HEK293T (cell line): ENCODE measurements around the gene SHROOM1.

ENCODE experiments used
- CTCF ChIA-PET: fragments of 350-600 bp; formaldehyde crosslinking; extraction: SDS; loops from one replicate; lab custom pipeline; 2021; ENCODE audit warnings: antibody characterized with exemption, inconsistent platforms; lab: Yijun Ruan, JAX
- POLR2A ChIA-PET: fragments of 350-600 bp; formaldehyde crosslinking; extraction: SDS; loops from one replicate; lab custom pipeline; 2020; ENCODE audit warnings: antibody characterized with exemption, inconsistent platforms; lab: Yijun Ruan, JAX
- DNase-seq: peaks from one replicate; pipeline ENCODE4 v3.0.0; 2012; ENCODE audit warnings: mixed read lengths; ENCODE audit errors: extremely low spot score
- ARNT ChIP-seq: fragments of 450-650 bp; IDR thresholded peaks from 2 replicates; pipeline ENCODE4 v1.6.1; 2017; ENCODE audit warnings: mild to moderate bottlenecking
- BHLHE40 ChIP-seq: fragments of 450-650 bp; IDR thresholded peaks from 2 replicates; pipeline ENCODE4 v1.6.1; 2016; ENCODE audit warnings: mild to moderate bottlenecking, moderate library complexity, borderline replicate concordance
- CTBP1 ChIP-seq: fragments of 450-650 bp; IDR thresholded peaks from 2 replicates; pipeline ENCODE4 v1.6.1; 2016; ENCODE audit warnings: borderline replicate concordance
- ELF4 ChIP-seq: fragments of 450-650 bp; IDR thresholded peaks from 2 replicates; pipeline ENCODE4 v1.6.1; 2017; ENCODE audit warnings: antibody characterized with exemption
- FOXA1 ChIP-seq: fragments of 450-650 bp; IDR thresholded peaks from 2 replicates; pipeline ENCODE4 v1.6.1; 2016; ENCODE audit warnings: mild to moderate bottlenecking
- FOXK2 ChIP-seq: fragments of 450-650 bp; IDR thresholded peaks from 2 replicates; pipeline ENCODE4 v1.6.1; 2016; ENCODE audit warnings: mild to moderate bottlenecking
- FOXM1 ChIP-seq: fragments of 450-650 bp; IDR thresholded peaks from 2 replicates; pipeline ENCODE4 v1.6.1; 2017; ENCODE audit warnings: mild to moderate bottlenecking, borderline replicate concordance
- HDGF ChIP-seq: fragments of 450-650 bp; IDR thresholded peaks from 2 replicates; pipeline ENCODE4 v1.6.1; 2017; ENCODE audit warnings: antibody characterized with exemption, borderline replicate concordance
- L3MBTL2 ChIP-seq: fragments of 450-650 bp; conservative IDR thresholded peaks from 2 replicates; pipeline ENCODE4 v1.6.1; 2016; ENCODE audit warnings: mild to moderate bottlenecking
- LEF1 ChIP-seq: fragments of 450-650 bp; IDR thresholded peaks from 2 replicates; pipeline ENCODE4 v1.6.1; 2017; ENCODE audit warnings: mild to moderate bottlenecking, borderline replicate concordance
- NFRKB ChIP-seq: fragments of 450-650 bp; IDR thresholded peaks from 2 replicates; pipeline ENCODE4 v1.6.1; 2016; ENCODE audit warnings: mild to moderate bottlenecking, moderate library complexity
- PKNOX1 ChIP-seq: fragments of 450-650 bp; IDR thresholded peaks from 2 replicates; pipeline ENCODE4 v1.6.1; 2016
- SP1 ChIP-seq: fragments of 450-650 bp; IDR thresholded peaks from 2 replicates; pipeline ENCODE4 v1.6.1; 2017
- SUZ12 ChIP-seq: fragments of 450-650 bp; IDR thresholded peaks from 2 replicates; pipeline ENCODE4 v1.6.1; 2016; ENCODE audit warnings: mild to moderate bottlenecking
- TARDBP ChIP-seq: fragments of 450-650 bp; IDR thresholded peaks from 2 replicates; pipeline ENCODE4 v1.6.1; 2016
- ZNF384 ChIP-seq: fragments of 450-650 bp; IDR thresholded peaks from 2 replicates; pipeline ENCODE4 v1.6.1; 2016

Gene SHROOM1

GRCh38 chr5:132774896-132775295 lies 55.6 kb downstream of the SHROOM1 start:
- POLR2A ChIA-PET: interaction anchor here (1.2 to 3.6 kb wide), 4 partner anchors 9 to 37 kb away, joined by 4 to 16 read pairs (median 8); partner anchors contain the start of genes CCNI2 and KIF3A

GRCh38 chr5:132774406-132774805 lies 56.0 kb downstream of the SHROOM1 start:
- CTCF ChIA-PET: interaction anchor here (0.6 kb wide), 1 partner anchor 75 kb away, joined by 4 read pairs; no protein-coding TSS in a partner anchor
- POLR2A ChIA-PET: interaction anchor here (3.6 kb wide), 1 partner anchor 37 kb away, joined by 16 read pairs; the partner anchor contains the start of gene KIF3A
- no peak for TF ChIP-seq L3MBTL2
- TF ChIP-seq NFRKB: no peak
- no peak for TF ChIP-seq TARDBP
- no peak for TF ChIP-seq PKNOX1
- no peak for TF ChIP-seq SP1
- no peak for TF ChIP-seq FOXK2
- TF ChIP-seq CTBP1: no peak
- DNase-seq: no peak

More at GRCh38 chr5:132774896-132775295, 55.6 kb downstream of the SHROOM1 start:
- no peak for DNase-seq
- TF ChIP-seq L3MBTL2 (no peak), CTBP1 (no peak), ARNT (no peak)
- CTCF ChIA-PET: no interaction called here

- CTCF ChIA-PET: interaction anchor here (0.6 to 1.0 kb wide), 2 partner anchors 47 to 74 kb away, joined by 3 to 4 read pairs; no protein-coding TSS in a partner anchor
- TF ChIP-seq FOXK2 (no peak), TARDBP (no peak), ZNF384 (no peak), BHLHE40 (no peak), ELF4 (no peak), LEF1 (no peak), SUZ12 (no peak), PKNOX1 (no peak), ARNT (no peak), FOXM1 (no peak), NFRKB (no peak), SP1 (no peak), CTBP1 (no peak), L3MBTL2 (no peak), HDGF (no peak), FOXA1 (no peak)
- POLR2A ChIA-PET: interaction anchor here (1.1 kb wide), 1 partner anchor 35 kb away, joined by 3 read pairs; no protein-coding TSS in a partner anchor
- no peak for DNase-seq
Observed at GRCh38 chr5:132773601-132774355, 56.7 kb downstream of the SHROOM1 start.

GRCh38 chr5:132773114-132773513 lies 57.3 kb downstream of the SHROOM1 start:
- POLR2A ChIA-PET: interaction anchor here (1.1 kb wide), 1 partner anchor 36 kb away, joined by 3 read pairs; no protein-coding TSS in a partner anchor

GRCh38 chr5:132772291-132773070 lies 58.0 kb downstream of the SHROOM1 start:
- ChIA-PET POLR2A (no interaction called here), CTCF (interaction anchor here (1.0 kb wide), 1 partner anchor 48 kb away, joined by 3 read pairs; no protein-coding TSS in a partner anchor)
- no peak for DNase-seq
- no peak for TF ChIP-seq ZNF384
- no peak for TF ChIP-seq FOXA1
- TF ChIP-seq SUZ12: no peak
- TF ChIP-seq BHLHE40: no peak
- no peak for TF ChIP-seq FOXM1
- no peak for TF ChIP-seq HDGF
- TF ChIP-seq ELF4: no peak
- TF ChIP-seq TARDBP: no peak
- TF ChIP-seq CTBP1: no peak
- TF ChIP-seq PKNOX1: no peak
- no peak for TF ChIP-seq L3MBTL2
- no peak for TF ChIP-seq LEF1

More at GRCh38 chr5:132773114-132773513, 57.3 kb downstream of the SHROOM1 start:
- no peak for DNase-seq
- CTCF ChIA-PET: interaction anchor here (1.0 kb wide), 1 partner anchor 47 kb away, joined by 3 read pairs; no protein-coding TSS in a partner anchor
- TF ChIP-seq ELF4: no peak
